HG02588 (cell line): ENCODE data around the gene ZNF205.
"Not testable (repeated sequence)": the region's sequence is repeated elsewhere in the genome, so short reads cannot be mapped to it uniquely, and the experiment has no call there.

Experiments
- ATAC-seq: cut with Tn5 transposase; IDR thresholded peaks from one replicate; pipeline ENCODE4 v1.9.1; 2021; ENCODE audit warnings: mild to moderate bottlenecking, moderate library complexity; ENCODE audit not compliant: unreplicated experiment

The ZNF205 gene

DNA sequence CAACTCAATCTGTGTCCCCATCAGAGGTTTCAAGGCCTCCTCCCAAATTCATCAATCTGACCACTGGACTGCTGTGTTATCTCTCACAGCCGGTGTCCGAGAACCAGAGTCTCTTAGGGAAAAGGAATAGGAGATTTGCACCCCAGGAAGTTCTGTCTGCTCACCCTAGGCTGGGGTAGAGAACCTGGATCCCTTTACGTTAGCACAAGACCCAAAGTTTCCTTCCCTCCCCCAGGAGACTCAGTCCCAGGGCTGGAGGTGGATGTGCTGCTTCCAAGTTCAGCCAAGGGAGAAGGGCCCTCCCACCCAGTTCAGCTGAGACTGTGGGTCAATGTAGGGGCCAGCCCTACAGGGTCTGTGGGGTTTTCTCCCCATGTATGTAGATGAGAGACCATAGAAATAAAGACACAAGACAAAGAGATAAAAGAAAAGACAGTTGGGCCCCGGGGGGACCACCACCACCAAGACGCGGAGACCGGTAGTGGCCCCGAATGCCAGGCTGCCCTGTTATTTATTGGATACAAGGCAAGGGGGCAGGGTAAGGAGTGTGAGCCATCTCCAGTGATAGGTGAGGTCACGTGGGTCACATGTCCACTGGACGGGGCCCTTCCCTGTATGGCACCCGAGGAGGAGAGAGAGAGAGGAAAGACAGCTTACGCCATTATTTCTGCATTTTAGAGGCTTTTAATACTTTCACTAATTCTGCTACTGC is 52.9 kb downstream of the ZNF205 start:
- ATAC-seq: no peak

DNA sequence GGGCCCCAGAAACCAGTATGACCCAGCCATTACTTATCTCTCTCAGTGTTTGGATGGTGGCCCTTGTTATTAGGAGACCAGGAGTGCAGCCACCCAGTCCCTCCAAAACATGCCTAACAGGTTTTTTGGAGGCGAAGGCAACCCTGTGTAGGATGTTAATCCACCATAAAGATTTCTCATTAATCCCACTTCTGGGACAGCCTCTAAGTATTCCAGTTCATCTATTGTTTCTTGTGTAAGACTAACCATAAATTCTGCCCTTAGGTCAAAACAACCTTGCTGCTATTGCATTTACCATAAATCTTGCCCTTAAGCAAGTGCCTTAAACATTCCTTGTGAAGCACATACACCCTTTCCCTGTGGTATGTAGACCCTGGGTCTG is 54.1 kb downstream of the ZNF205 start:
- no peak for ATAC-seq

DNA sequence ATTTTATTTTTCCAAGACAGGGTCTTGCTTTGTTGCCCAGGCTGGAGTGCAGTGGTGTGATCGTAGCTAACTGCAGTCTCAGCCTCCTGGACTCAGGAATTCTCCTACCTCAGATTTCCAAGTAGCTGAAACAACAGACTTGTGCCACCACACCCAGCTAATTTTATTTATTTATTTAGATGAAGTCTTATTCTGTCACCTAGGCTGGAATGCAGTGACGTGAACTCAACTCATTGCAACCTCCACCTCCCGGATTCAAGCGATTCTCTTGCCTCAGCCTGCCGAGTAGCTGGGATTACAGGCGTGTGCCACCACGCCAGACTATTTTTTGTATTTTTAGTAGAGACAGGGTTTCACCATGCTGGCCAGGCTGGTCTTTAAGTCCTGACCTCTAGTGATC is 56.3 kb downstream of the ZNF205 start:
- not testable (repeated sequence) for ATAC-seq
